Measurements from ENCODE around the gene TM4SF4. TPM values are rescaled to one million over a fixed set of nuclear protein-coding genes. Genes with fewer than 3 reads are reported as not detected.

TM4SF4 gene
- total and polyA plus RNA-seq, 2 of the 8 experiments (the other 6 are each of a cell fraction or from before 2014, with no cell fraction given) = not detected

GRCh38 chr3:149528340-149528650 lies 53.8 kb downstream of the TM4SF4 start:
- Histone ChIP-seq H3K23ac (ENCODE audit: insufficient read length) (no peak overlapping the region), H2BK15ac (ENCODE audit: low read length) (no peak overlapping the region), H3K27me3 (replicated peaks in 1 of 4; ENCODE audit: control insufficient read depth in 3 of 4, extremely low read depth in 1 of 4, insufficient read depth in 3 of 4, low read length in 3 of 4) (no peaks in the 10 kb centered on the region), H3K27ac (ENCODE audit: low read depth, low read length) (no peak overlapping the region), H2BK120ac (replicated peaks; ENCODE audit: low read depth, low read length) (no peak overlapping the region), H2BK12ac (ENCODE audit: low read depth, low read length) (no peak overlapping the region), H3K14ac (ENCODE audit: insufficient read length) (no peak overlapping the region), H2AFZ (ENCODE audit: low read length) (no peak overlapping the region), H3K9me3 (ENCODE audit: insufficient read depth in 2 of 2, low read depth in 1 of 2, low read length in 1 of 2) (no peaks in the 10 kb centered on the region), H4K20me1 (replicated peaks in 1 of 2; ENCODE audit: control insufficient read depth in 1 of 2, insufficient read depth in 2 of 2, low read length in 2 of 2) (no peaks in the 10 kb centered on the region), H3K79me2 (ENCODE audit: control insufficient read depth in 1 of 2, insufficient read depth in 2 of 2, low read length in 2 of 2) (no peaks in the 10 kb centered on the region), H3K4me1 (replicated peaks in 1 of 4; ENCODE audit: control insufficient read depth in 3 of 4, insufficient read depth in 4 of 4, low read length in 3 of 4) (no peaks in the 10 kb centered on the region), H2BK20ac (ENCODE audit: low read length) (no peak overlapping the region), H3K4me3 (ENCODE audit: extremely low read depth in 1 of 4, insufficient read depth in 2 of 4, low read depth in 3 of 4, low read length in 4 of 4) (no peak overlapping the region), H3K56ac (replicated peaks; ENCODE audit: insufficient read length, low read depth, low read length) (no peak overlapping the region), H3K18ac (ENCODE audit: extremely low read depth, low read length) (no peak overlapping the region), H2BK5ac (ENCODE audit: low read depth, low read length) (no peak overlapping the region), H4K91ac (replicated peaks; ENCODE audit: insufficient read length, low read length) (no peak overlapping the region), H3K23me2 (ENCODE audit: low read depth, low read length) (no peaks in the 10 kb centered on the region), H3K4ac (replicated peaks; ENCODE audit: insufficient read length, low read depth, low read length) (no peak overlapping the region), H4K8ac (ENCODE audit: extremely low read depth, insufficient read depth, low read length) (no peak overlapping the region), H3K79me1 (ENCODE audit: low read depth, low read length) (no peaks in the 10 kb centered on the region), H2AK5ac (ENCODE audit: low read depth, low read length) (no peak overlapping the region), H3K9ac (replicated peaks in 1 of 4; ENCODE audit: extremely low read depth in 1 of 4, low read depth in 3 of 4, low read length in 3 of 4) (no peak overlapping the region), H3K36me3 (ENCODE audit: control insufficient read depth in 2 of 4, insufficient read depth in 4 of 4, low read length in 3 of 4) (peaks cover 0 to 9% (median 0%) of the 10 kb centered on the region in 4 experiments; a peak in 2 of 8 replicates), H3K4me2 (ENCODE audit: insufficient read depth in 1 of 2, low read depth in 2 of 2, low read length in 2 of 2) (no peak overlapping the region), H4K5ac (ENCODE audit: insufficient read length, low read depth, low read length) (no peak overlapping the region)
- ChIA-PET POLR2A (ENCODE audit: partially characterized antibody) (interaction anchor here (1.2 kb wide), 1 partner anchor 130 kb away, joined by 7 read pairs; the partner anchor contains the start of gene WWTR1), CTCF (ENCODE audit: partially characterized antibody) (interaction anchor here (0.6 to 1.8 kb wide), 9 partner anchors 15 to 243 kb away, joined by 3 to 9 read pairs (median 4); no protein-coding TSS in a partner anchor)
- FAIRE-seq (no peak), DNase-seq (ENCODE audit: low read depth in 1 of 2, low spot score in 2 of 2) (no peak)
- WGBS, 2 experiments (ENCODE audit: extremely low coverage in 1 of 2, insufficient coverage in 1 of 2, insufficient read length in 1 of 2, insufficient replicate concordance in 2 of 2, low coverage in 1 of 2, low lambda C conversion rate in 2 of 2, missing lambda C conversion rate in 1 of 2) = 75% methylated on average over 4 of the region's 4 CpGs; no CpG with 5 or more reads in 1 of the 2 experiments
- TF ChIP-seq CHD2 (IDR thresholded peaks at IDR 0.05; ENCODE audit: low read length) (no peak), MAX (IDR thresholded peaks at IDR 0.05) (no peak), HDAC6 (IDR thresholded peaks at IDR 0.05; ENCODE audit: low read depth, low read length) (no peak), NRF1 (IDR thresholded peaks at IDR 0.05; ENCODE audit: low read depth, low read length) (no peak), RFX5 (IDR thresholded peaks at IDR 0.05; ENCODE audit: borderline replicate concordance, low read depth, low read length) (no peak), FOSL1 (IDR thresholded peaks at IDR 0.05; ENCODE audit: insufficient read depth, low read depth, low read length) (no peak), CEBPB (IDR thresholded peaks at IDR 0.05; ENCODE audit: low read depth, low read length) (no peak), KDM4A (IDR thresholded peaks at IDR 0.05; ENCODE audit: low read depth, low read length, severe bottlenecking) (no peak), YY1 (IDR thresholded peaks at IDR 0.05; ENCODE audit: low read depth, low read length) (no peak), KDM1A (IDR thresholded peaks at IDR 0.05; ENCODE audit: borderline replicate concordance, low read length) (no peak), GABPA (IDR thresholded peaks at IDR 0.05; ENCODE audit: borderline replicate concordance, insufficient read depth, low read length) (no peak), SIRT6 (IDR thresholded peaks at IDR 0.05; ENCODE audit: low read length) (no peak)

All from H1 (cell line).